ENCODE measurements around the gene DLST.

DLST gene

DNA sequence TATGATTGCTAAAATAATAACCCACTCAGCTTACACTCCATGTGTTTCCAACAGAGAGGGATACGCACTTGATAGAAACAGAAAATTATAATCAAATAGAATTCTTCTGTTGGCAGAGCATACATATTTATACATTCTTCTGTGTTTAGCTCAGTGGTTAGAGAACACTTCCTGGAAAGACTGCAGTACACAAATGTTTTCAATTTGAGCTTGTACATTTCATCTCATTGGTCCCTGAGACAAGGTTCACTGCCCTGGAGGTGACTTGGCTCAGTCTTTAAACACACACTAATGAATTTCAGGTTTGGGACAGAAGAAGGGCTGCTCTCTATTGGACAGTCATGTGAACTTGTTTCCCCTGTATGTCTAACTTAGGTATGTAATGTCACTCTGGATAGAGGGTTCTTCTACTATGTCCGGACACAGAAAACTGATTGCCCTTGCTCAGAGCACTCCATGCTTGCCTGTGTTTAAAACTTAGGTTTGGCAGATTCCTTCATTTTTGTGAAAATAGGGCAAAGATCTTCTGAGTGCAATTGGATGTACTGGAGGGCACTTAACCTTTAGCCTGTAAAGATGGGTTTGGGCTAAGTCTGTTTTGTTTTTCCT, 28.7 kb upstream of the DLST start:
- TF ChIP-seq, protein P1, sequence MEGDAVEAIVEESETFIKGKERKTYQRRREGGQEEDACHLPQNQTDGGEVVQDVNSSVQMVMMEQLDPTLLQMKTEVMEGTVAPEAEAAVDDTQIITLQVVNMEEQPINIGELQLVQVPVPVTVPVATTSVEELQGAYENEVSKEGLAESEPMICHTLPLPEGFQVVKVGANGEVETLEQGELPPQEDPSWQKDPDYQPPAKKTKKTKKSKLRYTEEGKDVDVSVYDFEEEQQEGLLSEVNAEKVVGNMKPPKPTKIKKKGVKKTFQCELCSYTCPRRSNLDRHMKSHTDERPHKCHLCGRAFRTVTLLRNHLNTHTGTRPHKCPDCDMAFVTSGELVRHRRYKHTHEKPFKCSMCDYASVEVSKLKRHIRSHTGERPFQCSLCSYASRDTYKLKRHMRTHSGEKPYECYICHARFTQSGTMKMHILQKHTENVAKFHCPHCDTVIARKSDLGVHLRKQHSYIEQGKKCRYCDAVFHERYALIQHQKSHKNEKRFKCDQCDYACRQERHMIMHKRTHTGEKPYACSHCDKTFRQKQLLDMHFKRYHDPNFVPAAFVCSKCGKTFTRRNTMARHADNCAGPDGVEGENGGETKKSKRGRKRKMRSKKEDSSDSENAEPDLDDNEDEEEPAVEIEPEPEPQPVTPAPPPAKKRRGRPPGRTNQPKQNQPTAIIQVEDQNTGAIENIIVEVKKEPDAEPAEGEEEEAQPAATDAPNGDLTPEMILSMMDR (IDR thresholded peaks at IDR 0.05; ENCODE audit: control extremely low read depth, extremely low read depth, low read depth, missing control alignments): no peak
- DNase-seq (ENCODE audit: extremely low spot score): no peak
- POLR2A ChIA-PET: interaction anchor here (0.6 kb wide), 1 partner anchor 135 kb away, joined by 3 read pairs; no protein-coding TSS in a partner anchor
- CTCF ChIA-PET: interaction anchor here (0.7 to 19.3 kb wide), 6 partner anchors 8 to 244 kb away, joined by 3 to 542 read pairs (median 69); partner anchors contain the start of genes DLST and PROX2

DNA sequence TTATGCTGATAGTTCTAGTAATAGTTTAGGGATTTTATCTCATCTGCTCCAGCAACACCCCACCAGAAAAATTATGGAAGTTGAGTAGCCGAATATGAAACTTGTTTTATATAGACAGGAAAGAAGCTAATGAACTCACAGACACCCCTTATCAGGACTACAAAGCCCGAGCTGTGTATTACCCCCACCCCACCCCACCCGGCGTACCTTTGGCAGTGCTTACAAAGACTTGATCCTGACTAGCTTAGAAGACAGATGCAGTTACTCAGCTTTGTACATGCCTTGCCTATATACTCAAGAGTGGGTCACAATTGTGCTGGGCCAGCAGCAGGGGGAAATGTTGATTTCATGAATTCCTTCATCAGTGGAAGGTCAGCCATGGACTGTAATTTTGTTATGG, 28.1 kb upstream of the DLST start:
- POLR2A ChIA-PET: no interaction called here
- no peak for DNase-seq (ENCODE audit: extremely low spot score)
- TF ChIP-seq, protein P1 (IDR thresholded peaks at IDR 0.05; ENCODE audit: control extremely low read depth, extremely low read depth, low read depth, missing control alignments): no peak
- CTCF ChIA-PET: interaction anchor here (0.7 to 19.3 kb wide), 7 partner anchors 8 to 245 kb away, joined by 3 to 542 read pairs (median 14); partner anchors contain the start of genes DLST and PROX2

DNA sequence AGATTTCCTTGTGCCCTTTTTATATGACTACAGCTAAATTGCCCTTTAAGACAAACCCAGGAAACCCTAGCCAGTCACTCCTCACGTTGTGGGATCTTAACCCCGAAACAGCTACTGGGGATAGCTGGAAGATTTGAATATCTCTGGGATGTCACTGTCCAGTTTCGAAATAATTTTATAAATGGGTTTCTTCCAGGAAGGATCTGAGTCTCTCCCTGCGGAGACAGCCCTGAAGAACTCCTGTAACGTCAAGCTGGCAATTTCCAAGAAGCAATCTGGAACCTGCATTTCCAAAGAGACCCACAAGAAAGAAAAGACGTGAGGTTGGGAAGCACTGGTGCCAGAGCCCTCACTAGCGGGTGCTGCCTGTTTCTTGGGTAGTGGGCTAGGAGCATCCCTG, 26.7 kb upstream of the DLST start:
- DNase-seq (ENCODE audit: extremely low spot score): no peak
- ChIA-PET CTCF (interaction anchor here (0.8 to 19.3 kb wide), 9 partner anchors 8 to 441 kb away, joined by 3 to 542 read pairs (median 5); partner anchors contain the start of genes DLST and PROX2), POLR2A (no interaction called here)
- TF ChIP-seq, protein P1 (IDR thresholded peaks at IDR 0.05; ENCODE audit: control extremely low read depth, extremely low read depth, low read depth, missing control alignments): no peak

DNA sequence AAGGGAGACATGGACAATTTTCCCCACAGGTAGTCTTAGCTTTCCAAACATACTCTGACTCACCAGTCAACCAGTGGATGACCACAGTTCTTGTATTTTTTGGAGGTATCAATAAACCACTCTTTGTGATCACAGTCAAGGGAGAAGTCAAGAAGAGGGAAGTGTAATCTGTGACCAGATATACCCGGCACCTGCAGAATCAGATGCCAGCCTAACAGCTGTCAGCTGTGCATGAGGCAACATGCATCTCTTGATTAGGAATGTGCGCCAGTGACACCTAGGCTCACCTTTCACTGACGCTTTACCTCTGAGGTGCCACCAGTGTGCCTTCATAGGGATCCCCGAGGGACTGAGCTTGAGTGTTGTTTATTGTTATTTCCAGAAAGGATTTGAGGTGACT, 25.8 kb upstream of the DLST start:
- ChIA-PET POLR2A (no interaction called here), CTCF (interaction anchor here (0.5 to 19.3 kb wide), 9 partner anchors 9 to 244 kb away, joined by 3 to 542 read pairs (median 3); partner anchors contain the start of genes DLST and PROX2)
- TF ChIP-seq, protein P1 (IDR thresholded peaks at IDR 0.05; ENCODE audit: control extremely low read depth, extremely low read depth, low read depth, missing control alignments): no peak
- no peak for DNase-seq (ENCODE audit: extremely low spot score)

DNA sequence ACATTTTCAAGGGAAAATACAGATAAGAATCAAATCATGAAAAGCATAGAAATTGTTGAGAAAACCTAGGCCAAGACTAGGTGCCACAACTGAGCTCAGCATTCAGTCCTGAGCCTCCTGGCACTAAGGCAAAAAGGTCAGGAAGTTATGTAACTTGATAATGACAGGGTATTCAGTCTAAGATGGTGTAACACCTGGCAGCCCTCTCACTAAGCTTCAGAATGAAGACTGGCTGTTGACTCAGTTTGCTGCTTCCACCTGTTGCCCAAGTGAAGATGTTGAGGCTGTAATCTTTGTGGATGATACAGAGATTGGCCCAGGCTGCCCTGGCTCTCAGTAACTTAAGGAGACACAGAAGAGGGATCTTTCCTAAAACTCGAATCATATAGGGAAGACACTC, 25.4 kb upstream of the DLST start:
- CTCF ChIA-PET: interaction anchor here (0.7 to 19.3 kb wide), 9 partner anchors 18 to 248 kb away, joined by 3 to 542 read pairs (median 3); partner anchors contain the start of genes DLST and PROX2
- POLR2A ChIA-PET: no interaction called here
- TF ChIP-seq, protein P1 (IDR thresholded peaks at IDR 0.05; ENCODE audit: control extremely low read depth, extremely low read depth, low read depth, missing control alignments): no peak
- DNase-seq (ENCODE audit: extremely low spot score): no peak

DNA sequence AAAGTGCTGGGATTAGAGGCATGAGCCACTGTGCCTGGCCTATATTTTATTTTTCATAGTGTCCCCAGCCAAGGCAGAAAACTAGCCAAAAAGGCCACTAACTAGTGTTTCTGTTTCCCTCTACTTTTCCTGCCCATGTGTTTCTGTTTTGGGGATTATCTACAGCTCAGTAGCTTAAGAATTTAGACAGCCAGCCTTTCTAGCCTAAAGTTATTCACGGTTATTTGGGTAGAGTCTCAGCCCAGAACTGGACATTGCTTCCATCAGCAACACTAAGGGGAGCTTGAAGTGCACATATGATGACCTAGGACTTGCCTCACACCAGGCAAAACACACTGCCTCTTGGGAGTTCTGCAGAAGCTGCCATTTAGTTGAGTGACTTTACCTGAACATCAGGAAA, 23.7 kb upstream of the DLST start:
- no peak for DNase-seq (ENCODE audit: extremely low spot score)
- ChIA-PET CTCF (interaction anchor here (1.1 to 19.3 kb wide), 7 partner anchors 9 to 365 kb away, joined by 3 to 542 read pairs (median 72); partner anchors contain the start of genes DLST, ISCA2, NPC2 and PROX2), POLR2A (no interaction called here)
- TF ChIP-seq, protein P1 (IDR thresholded peaks at IDR 0.05; ENCODE audit: control extremely low read depth, extremely low read depth, low read depth, missing control alignments): no peak

Data from GM10248 (cell line).